H54 (cell line): ENCODE data around the gene IFNGR1.

Source experiments
- DNase-seq: peaks from one replicate; pipeline ENCODE4 v3.0.0; 2011; ENCODE audit warnings: low spot score, mixed read lengths; ENCODE audit not compliant: insufficient read length
- FAIRE-seq: peaks from 3 replicates; lab custom pipeline; 2011; peaks lifted over from hg19 to GRCh38; lab: Jason Lieb, UNC
- POLR2A ChIP-seq: IDR thresholded peaks from 2 replicates; pipeline ENCODE4 v1.6.1; 2011; ENCODE audit warnings: low read depth, mild to moderate bottlenecking, low read length

The IFNGR1 gene

DNA sequence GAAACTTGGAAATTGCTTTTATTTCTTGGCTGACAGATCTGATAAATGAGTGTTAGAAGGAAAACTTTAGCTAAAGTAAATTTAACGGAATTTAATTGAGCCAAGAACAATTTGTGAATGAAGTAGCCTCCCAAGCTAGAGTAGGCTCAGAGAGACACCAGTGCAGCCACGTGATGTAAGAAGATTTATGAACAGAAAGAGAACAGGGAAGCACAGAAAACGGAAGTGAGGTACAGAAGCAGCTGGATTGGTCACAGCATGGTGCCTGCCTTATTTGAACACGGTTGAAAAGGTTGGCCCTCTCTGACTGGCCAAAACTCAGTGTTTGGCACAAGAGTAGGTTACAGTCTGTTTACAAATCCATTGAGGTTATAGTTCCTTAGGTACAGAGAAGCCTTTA, 29.5 kb upstream of the IFNGR1 start:
- no peak for DNase-seq
- TF ChIP-seq POLR2A: no peak
- no peak for FAIRE-seq

DNA sequence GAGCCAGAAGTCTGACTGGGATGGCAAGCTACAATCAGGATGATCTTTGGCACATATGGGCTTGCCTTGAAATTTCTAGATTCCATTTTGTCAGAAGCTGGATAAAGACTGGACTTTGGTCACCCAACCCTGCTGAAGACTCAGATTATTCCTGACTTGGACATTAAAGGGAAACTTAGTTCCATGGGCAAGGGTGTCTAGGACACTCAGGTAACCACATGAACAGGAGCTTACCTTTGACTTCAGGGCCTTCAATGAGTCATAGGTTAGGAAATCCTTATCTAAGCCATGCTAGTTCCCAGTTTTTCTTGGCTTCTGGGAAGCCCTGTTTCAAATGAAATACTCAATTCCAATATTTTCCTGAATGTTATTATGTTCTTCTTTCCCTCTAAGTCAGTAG, 28.5 kb upstream of the IFNGR1 start:
- TF ChIP-seq POLR2A: no peak
- FAIRE-seq (no peak), DNase-seq (no peak)

DNA sequence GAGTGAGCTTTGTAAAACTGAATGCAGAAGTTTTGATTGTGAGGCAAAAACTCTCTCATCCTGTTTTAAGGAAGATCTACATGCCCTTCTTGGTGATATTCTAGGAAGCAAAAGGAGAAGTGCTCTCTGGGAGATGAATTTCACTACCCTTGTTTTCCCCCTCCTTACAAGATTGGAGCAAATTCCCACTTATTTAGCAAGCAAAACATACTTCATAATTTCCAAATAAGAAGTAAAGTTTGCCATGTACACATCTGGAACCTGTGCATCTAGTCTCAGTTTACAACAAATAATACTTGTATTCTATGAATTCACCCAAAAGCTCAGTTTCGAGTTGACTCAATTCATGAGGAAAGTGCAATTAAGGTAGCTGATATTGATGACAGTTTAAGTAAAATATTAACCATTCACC, 27.6 kb upstream of the IFNGR1 start:
- FAIRE-seq: no peak
- DNase-seq: no peak
- no peak for TF ChIP-seq POLR2A

DNA sequence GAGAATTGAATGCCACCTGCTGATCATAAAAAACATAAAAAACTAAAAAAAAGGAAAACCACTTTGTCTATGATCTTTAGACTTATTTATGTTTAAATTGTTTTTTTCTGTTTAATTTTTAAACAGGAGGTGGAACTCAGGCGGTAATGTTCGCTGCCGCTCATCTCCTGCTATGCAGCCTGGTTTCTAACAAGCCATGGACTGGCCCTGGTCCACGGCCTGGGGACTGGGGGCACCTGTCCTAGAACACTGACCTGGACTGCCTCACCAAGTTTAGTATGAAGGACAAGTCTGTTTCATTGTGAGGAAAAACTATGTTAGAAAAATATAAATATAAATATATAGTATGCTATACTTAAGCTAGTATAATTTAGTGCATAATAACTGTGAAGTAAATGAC, 27.0 kb upstream of the IFNGR1 start:
- DNase-seq (no peak), FAIRE-seq (no peak)
- no peak for TF ChIP-seq POLR2A

DNA sequence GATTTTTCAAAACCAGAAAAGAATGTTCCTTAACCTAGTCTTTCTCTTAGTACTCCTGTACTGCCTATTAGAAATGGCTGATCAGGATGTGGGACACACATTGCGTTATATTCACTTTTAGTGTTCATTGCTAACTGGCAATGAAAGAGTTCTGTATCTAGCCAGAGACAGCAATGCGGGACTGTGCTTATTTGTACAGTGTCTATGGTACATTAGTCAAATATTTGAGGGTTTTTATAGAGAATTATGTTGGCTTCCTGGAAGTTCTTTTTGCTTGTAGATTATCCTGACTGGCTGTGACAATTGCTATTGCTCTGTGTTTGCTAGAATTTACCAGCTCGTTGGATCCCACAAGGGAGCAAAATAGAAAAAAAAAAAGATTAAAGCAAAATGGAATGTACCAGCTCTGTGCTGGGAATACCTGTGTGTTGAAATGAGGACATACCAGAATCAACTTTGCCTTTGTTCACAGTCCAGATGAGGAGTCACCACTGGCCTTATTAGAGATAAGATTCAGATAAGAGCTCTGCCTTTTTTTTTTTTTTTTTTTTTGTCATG, 22.4 kb upstream of the IFNGR1 start:
- TF ChIP-seq POLR2A: no peak
- FAIRE-seq (no peak), DNase-seq (no peak)

DNA sequence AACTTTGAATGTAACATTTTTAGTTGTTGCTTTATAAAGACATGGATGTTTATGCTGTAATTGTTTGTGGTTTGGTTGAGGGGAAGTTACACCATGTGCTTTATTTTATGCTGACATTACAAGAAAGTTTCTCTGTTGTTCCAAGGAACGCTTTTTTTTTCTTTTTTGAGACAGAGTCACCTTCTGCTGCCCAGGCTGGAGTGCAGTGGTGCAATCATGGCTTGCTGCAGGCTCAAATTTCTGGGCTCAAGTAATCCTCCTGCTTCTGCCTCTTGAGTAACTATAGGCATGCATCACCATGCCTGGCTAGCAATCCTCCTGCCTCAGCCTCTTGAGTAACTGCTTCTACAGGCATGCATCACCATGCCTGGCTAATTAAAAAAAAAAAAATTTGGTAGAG, 21.0 kb upstream of the IFNGR1 start:
- DNase-seq: no peak
- no peak for TF ChIP-seq POLR2A
- FAIRE-seq: no peak

DNA sequence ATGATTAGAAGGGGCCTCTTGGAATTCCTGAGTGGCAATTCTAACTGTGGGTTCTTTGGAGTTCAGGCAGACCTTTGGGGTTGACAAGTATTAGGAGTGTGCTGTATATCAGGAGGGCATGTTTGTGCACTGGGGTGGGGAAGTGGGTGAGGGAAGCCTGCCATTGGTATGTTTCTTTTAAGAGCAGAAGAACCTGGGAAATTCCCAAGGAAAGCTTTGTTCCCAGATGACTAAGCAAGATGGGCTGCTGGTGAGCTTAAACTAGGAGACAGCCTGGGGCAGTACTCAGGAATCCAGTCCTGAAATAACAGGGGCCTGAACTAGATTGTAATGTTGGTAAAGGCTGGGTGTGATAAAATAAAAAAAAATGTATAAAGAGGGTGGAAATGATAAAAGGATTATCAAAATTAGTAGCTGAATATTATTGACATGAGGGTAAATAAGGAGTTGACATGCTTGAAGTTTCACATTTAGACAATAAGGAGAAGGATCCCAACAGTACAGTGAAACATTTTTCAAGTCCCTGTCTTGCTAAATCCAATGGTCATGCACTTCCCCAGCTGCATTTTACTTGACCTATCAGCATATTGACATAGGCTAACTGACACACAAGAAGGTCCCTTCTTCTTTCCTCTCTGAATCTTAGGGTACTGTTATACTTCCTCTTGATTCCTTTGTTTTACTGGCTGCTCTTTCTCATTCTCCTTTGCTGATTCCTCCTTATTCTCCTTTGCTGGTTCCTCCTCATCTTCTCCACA, 18.4 kb upstream of the IFNGR1 start:
- FAIRE-seq: no peak
- no peak for TF ChIP-seq POLR2A
- no peak for DNase-seq

DNA sequence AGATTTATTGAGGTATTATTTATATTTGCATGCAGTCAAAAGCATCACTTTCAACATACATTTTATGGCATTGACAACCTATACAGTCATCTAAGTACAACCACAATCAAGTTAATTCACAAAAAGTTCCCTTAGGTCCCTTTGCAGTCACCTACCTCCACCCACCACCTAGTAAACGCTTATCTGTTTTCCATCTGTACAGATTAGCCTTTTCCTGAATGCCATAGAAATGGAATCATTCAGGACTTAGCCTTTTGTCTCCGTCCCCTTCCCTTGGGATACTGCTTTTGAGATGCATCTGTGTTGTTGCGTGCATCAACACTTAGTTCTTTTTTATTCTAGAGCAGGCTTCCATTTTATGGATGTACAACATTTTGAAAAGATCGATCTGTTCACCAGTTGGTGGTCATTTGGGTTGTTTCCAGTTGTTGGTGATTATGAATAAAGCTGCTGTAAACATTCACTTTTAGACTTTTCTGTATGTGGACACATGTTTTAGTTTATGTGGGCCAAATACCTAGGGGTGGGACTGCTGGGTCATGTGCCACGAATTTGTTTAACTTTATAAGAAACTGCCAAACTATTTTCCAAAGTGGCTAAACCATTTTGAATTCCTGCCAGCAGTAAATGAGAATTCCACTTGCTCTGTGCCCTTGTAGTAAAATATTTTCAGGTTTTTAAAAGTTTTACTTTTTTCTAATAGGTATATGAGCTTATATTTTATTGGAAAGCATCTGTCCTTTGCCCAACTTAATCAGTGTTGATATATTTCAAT, 17.6 kb upstream of the IFNGR1 start:
- no peak for DNase-seq
- no peak for TF ChIP-seq POLR2A
- FAIRE-seq: no peak

DNA sequence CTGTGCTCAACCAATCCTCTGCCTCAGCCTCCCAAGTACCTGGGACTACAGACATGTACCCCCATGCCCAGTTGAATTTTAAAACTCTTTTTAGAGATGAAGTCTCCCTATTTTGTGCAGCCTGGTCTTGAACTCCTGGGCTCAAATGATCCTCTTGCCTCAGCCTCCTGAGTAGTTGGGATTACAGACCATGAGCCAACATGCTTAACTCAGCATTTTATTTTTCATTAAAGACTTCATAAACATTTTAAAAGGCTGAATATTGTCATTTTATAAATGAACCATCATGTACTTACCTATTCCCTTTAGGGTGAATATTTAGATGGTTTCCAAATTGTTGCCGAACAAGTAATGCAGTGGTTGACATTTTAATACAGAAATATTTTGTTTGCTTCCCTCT, 16.5 kb upstream of the IFNGR1 start:
- no peak for TF ChIP-seq POLR2A
- FAIRE-seq (no peak), DNase-seq (no peak)

DNA sequence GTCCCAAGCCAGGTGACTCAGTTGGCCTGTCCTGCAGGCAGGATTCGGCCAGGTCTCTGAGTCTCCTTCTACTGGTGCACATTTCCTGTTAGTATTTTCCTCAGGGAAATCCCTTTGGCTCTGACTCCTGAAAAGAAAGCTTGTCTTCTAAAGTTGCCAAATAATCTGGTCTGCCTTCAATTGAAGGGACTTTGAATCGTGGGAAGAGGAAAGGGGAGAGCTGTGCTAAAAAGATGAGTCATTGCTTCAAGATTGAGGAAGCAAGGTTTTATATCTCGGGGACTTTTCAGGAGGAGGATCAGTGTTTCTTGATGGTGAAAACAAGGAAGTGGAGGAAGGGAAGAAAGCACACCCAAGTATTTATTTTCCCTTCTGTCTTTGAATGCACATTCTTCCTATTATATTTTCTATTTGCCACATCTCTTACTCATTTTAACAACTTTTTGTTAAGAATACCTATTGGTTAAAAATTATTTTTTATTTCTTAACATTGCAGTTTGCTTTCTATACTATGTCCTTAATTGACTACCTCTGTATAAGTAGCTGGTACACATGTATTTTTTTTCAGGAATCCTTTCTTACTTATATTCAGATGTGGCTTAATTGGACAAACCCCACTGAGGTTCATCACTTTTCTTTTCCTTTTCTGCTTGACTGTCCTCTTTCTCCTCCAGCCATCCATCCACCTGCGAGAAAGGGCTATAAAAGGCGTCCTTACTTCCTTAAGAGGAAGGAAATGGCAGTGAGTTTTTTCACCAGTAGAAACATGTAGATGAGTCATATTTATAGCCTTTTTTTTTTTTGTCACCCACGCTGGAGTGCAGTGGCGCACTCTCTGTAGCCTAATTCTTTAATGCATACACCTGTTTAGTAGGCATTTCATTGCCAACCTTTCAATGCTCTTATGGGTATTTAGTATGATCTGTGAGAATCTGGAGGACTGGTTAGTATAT, 15.0 kb upstream of the IFNGR1 start:
- DNase-seq (no peak), FAIRE-seq (no peak)
- no peak for TF ChIP-seq POLR2A

DNA sequence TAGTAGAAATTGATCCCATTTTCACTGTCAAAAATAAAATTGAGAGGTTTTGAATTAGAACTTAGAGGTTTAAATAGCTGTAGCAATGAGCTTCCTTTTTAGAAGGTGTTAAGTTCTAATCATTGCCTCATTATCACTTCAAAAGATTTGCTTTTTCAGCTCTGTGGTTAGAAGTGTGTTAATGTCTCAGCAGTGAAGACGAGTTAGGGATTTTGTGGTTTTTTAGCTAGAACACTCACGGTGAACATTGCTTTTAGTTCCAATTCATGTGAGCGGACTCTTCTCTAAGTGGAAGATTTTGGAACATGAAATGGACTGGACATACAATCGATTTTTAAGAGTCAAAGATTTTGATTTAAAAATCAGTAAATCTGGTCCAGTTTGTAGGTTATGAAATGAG, 12.7 kb upstream of the IFNGR1 start:
- DNase-seq: no peak
- FAIRE-seq: no peak
- no peak for TF ChIP-seq POLR2A

DNA sequence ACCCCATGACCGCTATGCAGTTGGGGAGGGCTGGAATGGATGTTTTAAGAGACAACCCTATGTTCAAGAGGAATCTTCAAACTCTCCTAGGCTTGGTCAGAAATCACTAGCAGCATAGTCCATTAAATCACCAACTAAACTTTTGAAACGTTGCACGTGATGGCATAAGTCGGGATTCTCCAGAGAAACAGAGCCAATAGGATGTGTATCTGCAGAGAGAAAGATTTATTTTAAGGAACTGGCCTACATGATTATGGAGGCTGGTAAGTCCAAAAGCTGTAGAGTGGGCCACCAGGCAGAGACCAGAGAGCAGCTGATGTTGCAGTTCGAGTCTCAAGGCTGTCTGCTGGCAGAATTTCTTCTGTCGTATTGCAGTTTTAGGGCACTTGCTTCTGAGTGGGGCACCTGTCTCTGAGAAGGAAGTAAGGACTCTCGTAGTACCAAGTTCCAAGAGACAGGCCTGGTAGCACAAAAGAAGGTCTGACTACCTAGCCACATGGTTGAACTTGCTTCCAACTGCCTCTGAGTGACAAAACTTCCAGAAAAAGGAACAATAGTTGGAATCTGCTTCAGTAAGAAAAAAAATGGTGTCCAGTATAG, 11.9 kb upstream of the IFNGR1 start:
- TF ChIP-seq POLR2A: no peak
- FAIRE-seq (no peak), DNase-seq (no peak)

DNA sequence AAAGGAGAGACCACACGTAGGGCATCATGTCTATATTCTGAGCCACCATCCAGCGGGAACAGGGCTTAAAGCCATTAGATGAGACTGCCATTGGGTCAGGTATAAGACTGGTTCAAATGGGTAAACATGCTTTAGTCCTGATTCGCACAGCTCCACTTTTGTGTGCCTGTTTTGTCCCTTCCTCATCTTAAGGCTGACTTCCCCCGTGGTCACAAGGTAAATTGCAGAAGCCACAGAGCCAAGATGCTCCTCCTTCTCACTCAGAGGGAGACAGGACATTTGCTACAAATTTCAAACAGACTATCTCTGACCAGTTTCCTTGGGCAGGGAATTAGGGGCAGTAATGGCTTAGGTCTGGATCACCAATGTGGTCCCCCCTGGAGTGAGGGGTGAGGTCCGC, 11.4 kb upstream of the IFNGR1 start:
- DNase-seq (no peak), FAIRE-seq (no peak)
- TF ChIP-seq POLR2A: no peak
